HepG2 (cell line): ENCODE results near the gene SBK1. TPM values are rescaled to one million over a fixed set of nuclear protein-coding genes. Genes with fewer than 3 reads are reported as not detected.

Source experiments
- HNF4G ChIP-seq, 2 experiments: sonication (generic) in 1 of 2; formaldehyde crosslinking in 1 of 2; IDR thresholded peaks; 2 replicates each; pipeline versions ENCODE4 v1.4.0 to v1.6.1; 2011 to 2020; ENCODE audit warnings: borderline replicate concordance in 2 of 2, low read depth in 2 of 2, mild to moderate bottlenecking in 2 of 2, low read length in 1 of 2, missing genetic modification reagents in 1 of 2, moderate library complexity in 1 of 2
- KMT2B ChIP-seq: IDR thresholded peaks from 2 replicates; pipeline ENCODE4 v1.6.1; 2016; ENCODE audit warnings: missing genetic modification reagents, missing compliant biosample characterization
- MBD4 ChIP-seq: IDR thresholded peaks from 2 replicates; pipeline ENCODE4 v1.6.1; 2012; ENCODE audit warnings: low read length, inconsistent platforms, borderline replicate concordance
- NAIF1 ChIP-seq: sonication (generic); formaldehyde crosslinking; IDR thresholded peaks from 2 replicates; pipeline ENCODE4 v1.5.0; 2020; ENCODE audit warnings: mild to moderate bottlenecking, missing genetic modification reagents, borderline replicate concordance
- PAXIP1 ChIP-seq: sonication (generic); formaldehyde crosslinking; conservative IDR thresholded peaks from 2 replicates; pipeline ENCODE4 v1.4.0; 2020; ENCODE audit warnings: mild to moderate bottlenecking, missing genetic modification reagents, moderate library complexity
- RFX5 ChIP-seq: IDR thresholded peaks from 2 replicates; pipeline ENCODE4 v1.6.1; 2011; ENCODE audit warnings: low read depth, low read length, improper control_type of control experiment
- TEAD3 ChIP-seq: optimal IDR thresholded peaks from 2 replicates; pipeline ENCODE3; 2016; ENCODE audit warnings: borderline replicate concordance
- ZNF253 ChIP-seq: sonication (generic); formaldehyde crosslinking; IDR thresholded peaks from 2 replicates; pipeline ENCODE4 v1.8.0; 2022; ENCODE audit warnings: mild to moderate bottlenecking, missing genetic modification reagents, borderline replicate concordance
- ZNF333 ChIP-seq: sonication (generic); formaldehyde crosslinking; IDR thresholded peaks from 2 replicates; pipeline ENCODE4 v1.4.0; 2020; ENCODE audit warnings: mild to moderate bottlenecking, missing genetic modification reagents, borderline replicate concordance
- ZNF33A ChIP-seq: sonication (generic); formaldehyde crosslinking; IDR thresholded peaks from 2 replicates; pipeline ENCODE4 v1.5.1; 2020; ENCODE audit warnings: missing genetic modification reagents, mild to moderate bottlenecking, moderate library complexity, borderline replicate concordance
- ZSCAN29 ChIP-seq: sonication (generic); formaldehyde crosslinking; conservative IDR thresholded peaks from 2 replicates; pipeline ENCODE4 v1.4.0; 2020; ENCODE audit warnings: mild to moderate bottlenecking, missing genetic modification reagents
- polyA plus RNA-seq, 8 experiments: library from polyadenylated mRNA; depleted of rRNA in 3 of 8; stranded (reverse) in 7 of 8; unstranded in 1 of 8; fragments of >200 nt; fragmentation: Illumina TruSeq in 4 of 8; extraction: Trizol in 4 of 8; gene quantifications; 2 replicates each; pipeline versions ENCODE4 v1.2.1 to v1.2.3, GENCODE V29; 2011 to 2016; ENCODE audit warnings: low read depth in 4 of 8, missing spikeins in 1 of 8, mixed read lengths in 1 of 8; ENCODE audit not compliant: insufficient read depth in 1 of 8
- total RNA-seq, 5 experiments: library from RNA; depleted of rRNA; stranded (reverse); fragments of >200 nt; fragmentation: Illumina TruSeq; extraction: Trizol; gene quantifications; 2 replicates each; pipeline ENCODE4 v1.2.3, GENCODE V29; 2016; ENCODE audit warnings: low read depth in 1 of 5
- TF ChIP-seq, protein P1 (sequence below): sonication (generic); formaldehyde crosslinking; IDR thresholded peaks from 2 replicates; pipeline ENCODE4 v1.4.0; 2020; ENCODE audit warnings: mild to moderate bottlenecking, missing genetic modification reagents, borderline replicate concordance
- TF ChIP-seq, protein P2 (sequence below): sonication (generic); formaldehyde crosslinking; IDR thresholded peaks from 2 replicates; pipeline ENCODE4 v1.5.1; 2020; ENCODE audit warnings: mild to moderate bottlenecking, missing genetic modification reagents

Gene SBK1
- total and polyA plus RNA-seq, 2 of the 13 experiments (the other 11 are each of a cell fraction or from before 2014, with no cell fraction given): 0.15 to 0.17 TPM

DNA sequence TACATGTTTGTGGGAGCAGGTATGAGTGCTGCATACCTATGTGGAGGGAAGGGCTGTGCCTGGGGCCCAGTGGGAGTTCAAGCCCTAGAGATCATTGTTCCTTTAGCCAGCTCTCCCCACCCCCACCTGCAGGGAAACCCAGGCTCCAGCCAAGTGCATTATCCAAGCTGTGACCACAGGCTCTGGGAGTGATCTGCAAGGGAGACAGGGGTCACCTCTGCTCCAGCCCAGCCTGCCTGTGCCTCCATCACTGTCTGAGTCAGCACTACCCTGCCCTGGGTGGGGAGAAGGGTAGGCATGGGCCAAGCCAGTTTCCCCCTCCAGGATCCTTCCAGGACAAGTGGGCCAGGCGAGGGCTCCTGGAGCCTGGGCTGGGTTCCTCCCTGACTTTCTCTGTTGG, 32.1 kb upstream of the SBK1 start (continued):
- TF ChIP-seq KMT2B (CRISPR knock-in tag): no peak
- TF ChIP-seq, protein P1, sequence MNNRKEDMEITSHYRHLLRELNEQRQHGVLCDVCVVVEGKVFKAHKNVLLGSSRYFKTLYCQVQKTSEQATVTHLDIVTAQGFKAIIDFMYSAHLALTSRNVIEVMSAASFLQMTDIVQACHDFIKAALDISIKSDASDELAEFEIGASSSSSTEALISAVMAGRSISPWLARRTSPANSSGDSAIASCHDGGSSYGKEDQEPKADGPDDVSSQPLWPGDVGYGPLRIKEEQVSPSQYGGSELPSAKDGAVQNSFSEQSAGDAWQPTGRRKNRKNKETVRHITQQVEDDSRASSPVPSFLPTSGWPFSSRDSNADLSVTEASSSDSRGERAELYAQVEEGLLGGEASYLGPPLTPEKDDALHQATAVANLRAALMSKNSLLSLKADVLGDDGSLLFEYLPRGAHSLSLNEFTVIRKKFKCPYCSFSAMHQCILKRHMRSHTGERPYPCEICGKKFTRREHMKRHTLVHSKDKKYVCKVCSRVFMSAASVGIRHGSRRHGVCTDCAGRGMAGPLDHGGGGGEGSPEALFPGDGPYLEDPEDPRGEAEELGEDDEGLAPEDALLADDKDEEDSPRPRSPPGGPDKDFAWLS: no peak
- no peak for TF ChIP-seq RFX5
- TF ChIP-seq, protein P2, sequence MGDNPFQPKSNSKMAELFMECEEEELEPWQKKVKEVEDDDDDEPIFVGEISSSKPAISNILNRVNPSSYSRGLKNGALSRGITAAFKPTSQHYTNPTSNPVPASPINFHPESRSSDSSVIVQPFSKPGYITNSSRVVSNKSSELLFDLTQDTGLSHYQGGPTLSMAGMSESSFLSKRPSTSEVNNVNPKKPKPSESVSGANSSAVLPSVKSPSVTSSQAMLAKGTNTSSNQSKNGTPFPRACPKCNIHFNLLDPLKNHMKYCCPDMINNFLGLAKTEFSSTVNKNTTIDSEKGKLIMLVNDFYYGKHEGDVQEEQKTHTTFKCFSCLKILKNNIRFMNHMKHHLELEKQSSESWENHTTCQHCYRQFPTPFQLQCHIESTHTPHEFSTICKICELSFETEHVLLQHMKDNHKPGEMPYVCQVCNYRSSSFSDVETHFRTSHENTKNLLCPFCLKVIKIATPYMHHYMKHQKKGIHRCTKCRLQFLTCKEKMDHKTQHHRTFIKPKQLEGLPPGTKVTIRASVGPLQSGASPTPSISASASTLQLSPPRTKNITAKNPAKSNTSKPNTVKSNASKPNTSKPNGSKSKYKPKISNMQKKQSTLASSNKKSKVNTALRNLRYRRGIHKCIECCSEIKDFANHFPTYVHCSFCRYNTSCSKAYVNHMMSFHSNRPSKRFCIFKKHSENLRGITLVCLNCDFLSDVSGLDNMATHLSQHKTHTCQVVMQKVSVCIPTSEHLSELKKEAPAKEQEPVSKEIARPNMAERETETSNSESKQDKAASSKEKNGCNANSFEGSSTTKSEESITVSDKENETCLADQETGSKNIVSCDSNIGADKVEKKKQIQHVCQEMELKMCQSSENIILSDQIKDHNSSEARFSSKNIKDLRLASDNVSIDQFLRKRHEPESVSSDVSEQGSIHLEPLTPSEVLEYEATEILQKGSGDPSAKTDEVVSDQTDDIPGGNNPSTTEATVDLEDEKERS (CRISPR knock-in tag): no peak
- no peak for TF ChIP-seq ZNF253 (CRISPR knock-in tag)
- no peak for TF ChIP-seq HNF4G (IDR thresholded peaks at IDR 0.05; ENCODE audit: borderline replicate concordance, low read depth, low read length)
- TF ChIP-seq HNF4G (CRISPR knock-in tag; IDR thresholded peaks at IDR 0.05; ENCODE audit: borderline replicate concordance, low read depth): no peak
- TF ChIP-seq NAIF1: no peak
- no peak for TF ChIP-seq ZNF33A (CRISPR knock-in tag)
- no peak for TF ChIP-seq PAXIP1 (CRISPR knock-in tag)
- TF ChIP-seq TEAD3 (CRISPR knock-in tag): no peak
- no peak for TF ChIP-seq MBD4
- no peak for TF ChIP-seq ZNF333
- TF ChIP-seq ZSCAN29 (CRISPR knock-in tag): no peak
